HL-60 (cell line): ENCODE measurements around the gene SLC25A21.

Experiments used
- CTCF ChIP-seq: IDR thresholded peaks from one replicate; pipeline ENCODE4 v1.5.1; 2011; ENCODE audit warnings: low read length, control low read depth, inconsistent platforms; ENCODE audit not compliant: insufficient read depth
- GABPA ChIP-seq: IDR thresholded peaks from 2 replicates; pipeline ENCODE4 v1.6.1; 2012; ENCODE audit warnings: low read depth
- POLR2AphosphoS5 ChIP-seq: IDR thresholded peaks from 2 replicates; pipeline ENCODE4 v1.6.1; 2012; ENCODE audit warnings: low read depth
- TF ChIP-seq, protein P1 (sequence below): IDR thresholded peaks from 2 replicates; pipeline ENCODE4 v1.6.1; 2012; ENCODE audit warnings: low read depth; ENCODE audit not compliant: insufficient replicate concordance

GRCh38 chr14:37157987-37158386 lies 14.4 kb downstream of the SLC25A21 start:
- no peak for TF ChIP-seq CTCF
- TF ChIP-seq, protein P1, sequence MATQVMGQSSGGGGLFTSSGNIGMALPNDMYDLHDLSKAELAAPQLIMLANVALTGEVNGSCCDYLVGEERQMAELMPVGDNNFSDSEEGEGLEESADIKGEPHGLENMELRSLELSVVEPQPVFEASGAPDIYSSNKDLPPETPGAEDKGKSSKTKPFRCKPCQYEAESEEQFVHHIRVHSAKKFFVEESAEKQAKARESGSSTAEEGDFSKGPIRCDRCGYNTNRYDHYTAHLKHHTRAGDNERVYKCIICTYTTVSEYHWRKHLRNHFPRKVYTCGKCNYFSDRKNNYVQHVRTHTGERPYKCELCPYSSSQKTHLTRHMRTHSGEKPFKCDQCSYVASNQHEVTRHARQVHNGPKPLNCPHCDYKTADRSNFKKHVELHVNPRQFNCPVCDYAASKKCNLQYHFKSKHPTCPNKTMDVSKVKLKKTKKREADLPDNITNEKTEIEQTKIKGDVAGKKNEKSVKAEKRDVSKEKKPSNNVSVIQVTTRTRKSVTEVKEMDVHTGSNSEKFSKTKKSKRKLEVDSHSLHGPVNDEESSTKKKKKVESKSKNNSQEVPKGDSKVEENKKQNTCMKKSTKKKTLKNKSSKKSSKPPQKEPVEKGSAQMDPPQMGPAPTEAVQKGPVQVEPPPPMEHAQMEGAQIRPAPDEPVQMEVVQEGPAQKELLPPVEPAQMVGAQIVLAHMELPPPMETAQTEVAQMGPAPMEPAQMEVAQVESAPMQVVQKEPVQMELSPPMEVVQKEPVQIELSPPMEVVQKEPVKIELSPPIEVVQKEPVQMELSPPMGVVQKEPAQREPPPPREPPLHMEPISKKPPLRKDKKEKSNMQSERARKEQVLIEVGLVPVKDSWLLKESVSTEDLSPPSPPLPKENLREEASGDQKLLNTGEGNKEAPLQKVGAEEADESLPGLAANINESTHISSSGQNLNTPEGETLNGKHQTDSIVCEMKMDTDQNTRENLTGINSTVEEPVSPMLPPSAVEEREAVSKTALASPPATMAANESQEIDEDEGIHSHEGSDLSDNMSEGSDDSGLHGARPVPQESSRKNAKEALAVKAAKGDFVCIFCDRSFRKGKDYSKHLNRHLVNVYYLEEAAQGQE: no peak
- TF ChIP-seq POLR2AphosphoS5: no peak
- TF ChIP-seq GABPA: no peak
